Activated CD4-positive, alpha-beta T cell treated with anti-CD3 and anti-CD28 coated beads, Interleukin-2, amount 10 ng/mL, durations not matched to agents 24 days and 14 days (primary cell): ENCODE results near the gene DCPS. TPM values are rescaled to one million over a fixed set of nuclear protein-coding genes. Genes with fewer than 3 reads are reported as not detected.

Source experiments
- DNase-seq: peaks from one replicate; pipeline ENCODE4 v3.0.0; 2022
- H3K27ac Mint-ChIP-seq: one replicate; pipeline ENCODE4 v1.8.0; 2022; ENCODE audit warnings: mild to moderate bottlenecking, mixed read lengths
- H3K27me3 Mint-ChIP-seq: one replicate; pipeline ENCODE4 v1.8.0; 2022; ENCODE audit warnings: mixed read lengths
- H3K36me3 Mint-ChIP-seq: one replicate; pipeline ENCODE4 v1.8.0; 2022; ENCODE audit warnings: low read depth, mild to moderate bottlenecking, mixed read lengths
- H3K4me1 Mint-ChIP-seq: one replicate; pipeline ENCODE4 v1.8.0; 2021; ENCODE audit warnings: mixed read lengths
- H3K4me3 Mint-ChIP-seq: one replicate; pipeline ENCODE4 v1.8.0; 2022; ENCODE audit warnings: mild to moderate bottlenecking, moderate library complexity, mixed read lengths
- H3K9me3 Mint-ChIP-seq: one replicate; pipeline ENCODE4 v1.8.0; 2021; ENCODE audit warnings: mixed read lengths
- intact Hi-C: fragments of 100-400 bp; cut with micrococcal nuclease; formaldehyde crosslinking; loops from one replicate; pipeline ENCODE4 v1.15.1; 2023
- total RNA-seq: library from RNA; stranded (reverse); gene quantifications from 2 replicates; pipeline ENCODE4 v1.2.3, GENCODE V29; 2022

DCPS gene
- total RNA-seq, 1 donor from 2014 or later, result 36.0 TPM

DNA sequence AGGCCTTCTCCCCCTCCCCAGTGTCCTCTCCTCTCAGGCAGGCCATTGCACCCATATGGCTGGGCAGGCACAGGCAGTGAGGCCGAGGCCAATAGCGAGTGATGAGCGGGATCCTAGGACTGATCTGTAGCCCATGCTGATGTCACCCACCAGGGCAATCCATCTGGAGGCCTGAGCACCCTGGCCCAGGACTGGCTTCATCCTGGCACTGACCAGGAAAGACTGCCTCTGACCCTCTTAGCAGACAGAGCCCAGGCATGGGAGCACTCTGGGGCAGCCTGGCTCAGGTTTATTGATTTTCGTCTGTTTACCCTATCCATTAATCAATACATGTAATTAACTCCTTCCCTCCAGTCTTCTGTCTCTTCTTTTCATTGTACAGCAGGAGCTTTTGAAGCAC, 26.1 kb upstream of the DCPS start:
- no peak for DNase-seq
- peaks cover 18% of the 10 kb centered on the region for H3K4me1 Mint-ChIP-seq
- peaks cover 42% of the 10 kb centered on the region for H3K36me3 Mint-ChIP-seq
- H3K4me3 Mint-ChIP-seq, result no peak overlapping the region
- no peaks in the 10 kb centered on the region for H3K9me3 Mint-ChIP-seq
- intact Hi-C loops, result no loop called here
- no peak overlapping the region for H3K27ac Mint-ChIP-seq
- no peaks in the 10 kb centered on the region for H3K27me3 Mint-ChIP-seq

GRCh38 chr11:126279191-126279590, 24.7 kb upstream of the DCPS start:
- intact Hi-C loops, result no loop called here
- Mint-ChIP-seq H3K9me3 (no peaks in the 10 kb centered on the region), H3K36me3 (peaks cover 38% of the 10 kb centered on the region), H3K27me3 (no peaks in the 10 kb centered on the region), H3K27ac (no peak overlapping the region), H3K4me1 (peaks cover 24% of the 10 kb centered on the region), H3K4me3 (no peak overlapping the region)
- DNase-seq, result no peak

DNA sequence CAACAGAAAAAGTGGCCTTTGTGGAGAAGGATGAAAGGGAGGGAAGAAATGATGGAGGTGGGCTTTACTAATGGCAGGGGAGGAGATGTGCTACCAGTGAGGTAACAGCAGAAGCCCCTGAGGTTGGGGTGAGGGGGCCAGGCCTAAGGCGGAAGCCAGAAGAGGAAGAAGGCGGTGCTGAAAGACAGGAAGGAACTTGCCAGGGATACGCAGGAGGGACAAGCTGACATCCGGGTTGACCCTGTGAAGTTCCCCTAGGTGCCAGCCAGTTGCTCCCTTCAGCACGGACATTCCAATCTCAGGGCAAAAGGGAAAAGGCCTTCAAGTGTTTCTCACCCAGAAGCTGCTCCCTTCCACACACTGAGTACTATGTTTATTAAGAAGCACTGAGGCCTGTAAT, 23.3 kb upstream of the DCPS start:
- Mint-ChIP-seq H3K9me3 (no peaks in the 10 kb centered on the region), H3K36me3 (peaks cover 28% of the 10 kb centered on the region), H3K27ac (peak overlapping the region; percentile 56)

DNA sequence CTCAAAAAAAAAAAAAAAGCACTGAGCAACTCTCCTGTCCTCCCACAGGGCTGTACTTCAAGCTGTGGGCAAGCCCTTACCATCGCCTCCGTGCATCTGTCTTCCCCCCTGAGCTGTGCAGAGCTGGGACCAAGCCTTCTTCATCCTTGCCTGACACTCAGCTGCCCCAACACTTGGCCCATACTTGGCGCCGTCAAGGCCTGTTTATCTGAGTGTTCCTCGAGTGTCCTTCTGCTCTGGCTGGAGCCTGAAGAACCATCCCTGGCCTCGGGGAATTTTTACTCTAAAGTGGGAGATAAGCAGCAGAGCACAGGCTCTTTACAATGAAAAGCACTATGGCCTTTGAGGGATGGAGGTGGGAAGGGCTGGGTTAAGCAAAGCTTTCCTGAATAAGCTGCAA, 22.6 kb upstream of the DCPS start:
- intact Hi-C loops, result no loop called here
- Mint-ChIP-seq H3K4me3 (peak overlapping the region; percentile 98), H3K27ac (no peak overlapping the region), H3K36me3 (peaks cover 23% of the 10 kb centered on the region), H3K9me3 (no peaks in the 10 kb centered on the region), H3K27me3 (no peaks in the 10 kb centered on the region), H3K4me1 (peaks cover 31% of the 10 kb centered on the region)
- no peak for DNase-seq

More for the DNA sequence above, 23.3 kb upstream of the DCPS start:
- H3K4me1 Mint-ChIP-seq, result peaks cover 33% of the 10 kb centered on the region
- H3K27me3 Mint-ChIP-seq, result no peaks in the 10 kb centered on the region
- no peak overlapping the region for H3K4me3 Mint-ChIP-seq
- DNase-seq, result no peak
- intact Hi-C loops, result no loop called here

GRCh38 chr11:126281666-126282175, 22.1 kb upstream of the DCPS start:
- Mint-ChIP-seq H3K27me3 (no peaks in the 10 kb centered on the region), H3K27ac (peak overlapping the region; percentile 94), H3K4me3 (peak overlapping the region; percentile 98), H3K4me1 (peaks cover 31% of the 10 kb centered on the region), H3K36me3 (peaks cover 23% of the 10 kb centered on the region), H3K9me3 (no peaks in the 10 kb centered on the region)
- DNase-seq, result no peak
- intact Hi-C loops, result loop anchor here (2.0 kb wide), 1 partner anchor 73 kb away; the partner anchor contains the start of gene ST3GAL4

DNA sequence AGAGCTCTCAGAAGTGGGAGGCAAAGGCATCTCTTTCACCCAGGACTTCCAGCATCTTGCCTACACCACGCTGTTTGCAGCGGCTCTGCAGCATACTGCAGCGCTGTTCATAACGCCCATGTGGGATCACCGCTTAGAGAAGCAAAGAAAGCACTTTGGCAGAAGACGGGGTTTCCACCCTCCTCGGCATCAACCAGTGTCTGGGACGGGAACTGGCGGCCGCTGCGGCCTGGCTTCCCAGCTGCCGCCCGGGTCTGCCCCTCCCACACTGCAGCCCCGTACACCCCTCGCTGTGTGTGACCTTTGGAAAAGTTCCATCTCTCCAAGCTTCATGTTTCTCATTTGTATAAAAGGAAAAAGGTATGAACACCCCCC, 21.5 kb upstream of the DCPS start:
- Mint-ChIP-seq H3K27me3 (no peaks in the 10 kb centered on the region), H3K4me3 (peak overlapping the region; percentile 98), H3K36me3 (peaks cover 22% of the 10 kb centered on the region), H3K4me1 (peaks cover 31% of the 10 kb centered on the region), H3K27ac (peak overlapping the region; percentile 94), H3K9me3 (no peaks in the 10 kb centered on the region)
- peak; percentile 79 for DNase-seq
- intact Hi-C loops, result loop anchor here (2.0 kb wide), 1 partner anchor 72 kb away; the partner anchor contains the start of gene ST3GAL4

DNA sequence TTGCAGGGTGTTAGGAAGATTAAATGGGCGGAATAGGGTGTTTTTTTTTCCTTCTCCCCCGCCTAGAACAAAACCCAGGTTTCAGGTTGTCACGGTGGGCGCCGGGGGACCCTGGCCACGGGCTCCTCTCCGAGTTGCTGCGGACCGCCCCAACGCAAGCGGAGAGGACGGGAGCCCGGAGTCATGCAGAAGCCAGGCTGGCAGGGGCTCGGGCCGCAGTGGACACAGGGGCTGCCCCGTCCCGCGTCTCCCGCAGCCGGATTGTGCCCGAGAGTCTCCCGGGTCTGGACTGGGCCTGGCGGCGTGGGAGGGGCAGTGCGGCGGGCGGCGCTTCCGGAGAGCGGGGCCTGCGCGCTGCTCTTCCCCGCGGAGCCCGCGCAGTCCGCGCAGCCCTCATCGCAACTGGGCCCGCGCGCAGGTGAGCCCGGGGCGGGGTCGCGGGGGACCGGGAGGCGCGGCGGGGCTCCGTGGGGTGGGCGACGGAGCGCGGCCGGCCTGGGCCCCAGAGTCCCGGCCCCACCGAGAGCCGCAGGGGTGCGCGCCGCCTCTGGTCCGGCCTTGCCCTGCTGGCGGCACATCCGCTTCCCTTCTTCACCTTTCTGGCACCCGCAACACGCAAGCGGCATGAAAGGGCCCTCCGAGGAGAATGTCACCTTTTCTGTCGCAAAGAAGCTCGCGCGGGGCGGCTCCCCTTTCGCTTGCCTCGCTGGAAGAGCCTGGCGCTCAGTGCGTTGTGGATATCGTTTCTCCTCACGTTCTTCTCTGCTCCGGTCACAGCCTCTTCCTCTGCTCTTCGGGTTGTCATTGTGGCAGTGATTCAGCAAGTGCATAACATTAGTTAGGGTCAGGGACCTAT, 20.9 kb upstream of the DCPS start, which contains the start of gene TIRAP:
TIRAP (plus strand) TSS at position 358 of the 856 bp plus-strand sequence. CDS start 7,802 bp downstream, outside the sequence.
- no peaks in the 10 kb centered on the region for H3K9me3 Mint-ChIP-seq
- H3K4me1 Mint-ChIP-seq, result peaks cover 31% of the 10 kb centered on the region
- peak within 1 kb of the TSS; percentile 94 for H3K27ac Mint-ChIP-seq
- peak within 1 kb of the TSS; percentile 98 for H3K4me3 Mint-ChIP-seq
- intact Hi-C loops, result loop anchor here (1.0 to 2.0 kb wide), 3 partner anchors 14 to 72 kb away; partner anchors contain the start of genes DCPS, FOXRED1 and ST3GAL4
- H3K36me3 Mint-ChIP-seq, result peaks cover 17% of the 10 kb centered on the region
- peak; percentile 90 for DNase-seq
- no peaks in the 10 kb centered on the region for H3K27me3 Mint-ChIP-seq

- Mint-ChIP-seq H3K36me3 (peaks cover 16% of the 10 kb centered on the region), H3K4me3 (peak overlapping the region; percentile 72), H3K27me3 (no peaks in the 10 kb centered on the region), H3K9me3 (no peaks in the 10 kb centered on the region), H3K4me1 (peaks cover 30% of the 10 kb centered on the region), H3K27ac (peak overlapping the region; percentile 51)
- DNase-seq, result peak; percentile 79
- intact Hi-C loops, result no loop called here
These were observed 19.0 kb upstream of the DCPS start for GRCh38 chr11:126284829-126285228.

DNA sequence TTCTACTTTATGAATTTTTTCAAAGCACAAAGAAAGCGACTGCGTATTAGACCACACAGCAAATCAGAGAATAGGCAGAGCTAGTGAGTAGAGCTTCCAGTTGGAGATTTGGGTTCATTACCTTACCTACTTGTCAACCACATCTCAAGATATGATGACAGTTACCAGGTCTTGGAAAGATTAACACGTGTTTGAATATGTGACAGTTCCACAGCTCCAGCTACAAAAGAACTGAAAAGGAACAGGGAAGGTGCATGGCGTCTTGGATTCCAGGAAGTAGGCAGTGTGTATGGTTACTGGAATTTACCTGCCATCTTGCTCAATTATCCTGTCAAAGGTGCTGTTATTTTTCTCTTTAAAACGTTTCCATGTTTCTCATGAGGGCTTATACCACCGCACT, 15.6 kb upstream of the DCPS start:
- no peak overlapping the region for H3K27ac Mint-ChIP-seq
- peaks cover 23% of the 10 kb centered on the region for H3K36me3 Mint-ChIP-seq
- no peak for DNase-seq
- peaks cover 15% of the 10 kb centered on the region for H3K4me1 Mint-ChIP-seq
- no peaks in the 10 kb centered on the region for H3K27me3 Mint-ChIP-seq
- intact Hi-C loops, result no loop called here
- no peak overlapping the region for H3K4me3 Mint-ChIP-seq
- H3K9me3 Mint-ChIP-seq, result no peaks in the 10 kb centered on the region

- Mint-ChIP-seq H3K36me3 (peaks cover 31% of the 10 kb centered on the region), H3K9me3 (no peaks in the 10 kb centered on the region), H3K27ac (peak overlapping the region; percentile 29), H3K4me1 (peaks cover 9% of the 10 kb centered on the region), H3K4me3 (no peak overlapping the region), H3K27me3 (no peaks in the 10 kb centered on the region)
- intact Hi-C loops, result no loop called here
- no peak for DNase-seq
These were observed 13.0 kb upstream of the DCPS start for GRCh38 chr11:126290887-126291286.

DNA sequence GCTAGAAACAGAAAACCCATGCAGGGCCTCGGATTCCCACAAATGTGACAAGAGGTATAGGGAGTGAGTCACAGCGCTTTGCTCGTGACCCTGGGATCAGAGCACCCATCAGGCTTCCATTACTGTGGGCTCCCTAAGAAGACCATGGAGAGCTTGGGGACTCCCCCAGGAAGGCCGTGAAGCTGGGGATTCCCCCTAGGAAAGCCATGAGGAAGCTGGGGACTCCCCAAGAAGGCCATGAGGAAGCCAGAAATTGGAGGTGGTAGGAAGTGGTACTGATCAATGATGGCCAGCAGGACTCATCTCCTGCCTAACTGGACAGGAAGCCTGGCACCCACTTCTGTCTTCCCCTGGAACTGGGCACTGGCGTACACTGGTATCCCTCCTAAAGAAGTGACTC, 10.1 kb upstream of the DCPS start:
- DNase-seq, result no peak
- Mint-ChIP-seq H3K27ac (peak overlapping the region; percentile 48), H3K27me3 (no peaks in the 10 kb centered on the region), H3K4me1 (peaks cover 9% of the 10 kb centered on the region), H3K36me3 (peaks cover 32% of the 10 kb centered on the region), H3K4me3 (no peak overlapping the region), H3K9me3 (no peaks in the 10 kb centered on the region)
- intact Hi-C loops, result no loop called here

DNA sequence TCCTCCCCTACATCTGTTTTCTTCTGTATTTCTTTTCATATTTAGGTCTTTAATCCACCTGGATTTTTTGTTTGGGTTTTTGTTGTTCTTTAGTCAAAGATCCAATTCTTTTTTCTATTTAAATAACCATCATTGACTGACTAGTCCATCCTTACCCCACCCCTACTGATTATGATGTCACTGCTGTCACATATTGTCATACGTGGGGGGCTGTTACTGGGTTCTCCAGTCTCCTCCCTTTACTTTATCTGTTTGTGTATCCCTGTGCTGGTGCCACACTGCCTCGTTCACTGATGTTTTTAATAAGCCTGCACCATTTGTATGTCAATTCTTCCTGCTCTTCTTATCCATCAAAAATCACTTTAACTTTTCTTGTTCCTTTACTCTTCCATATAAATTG, 6.9 kb upstream of the DCPS start:
- Mint-ChIP-seq H3K4me1 (peaks cover 9% of the 10 kb centered on the region), H3K9me3 (no peaks in the 10 kb centered on the region)

DNA sequence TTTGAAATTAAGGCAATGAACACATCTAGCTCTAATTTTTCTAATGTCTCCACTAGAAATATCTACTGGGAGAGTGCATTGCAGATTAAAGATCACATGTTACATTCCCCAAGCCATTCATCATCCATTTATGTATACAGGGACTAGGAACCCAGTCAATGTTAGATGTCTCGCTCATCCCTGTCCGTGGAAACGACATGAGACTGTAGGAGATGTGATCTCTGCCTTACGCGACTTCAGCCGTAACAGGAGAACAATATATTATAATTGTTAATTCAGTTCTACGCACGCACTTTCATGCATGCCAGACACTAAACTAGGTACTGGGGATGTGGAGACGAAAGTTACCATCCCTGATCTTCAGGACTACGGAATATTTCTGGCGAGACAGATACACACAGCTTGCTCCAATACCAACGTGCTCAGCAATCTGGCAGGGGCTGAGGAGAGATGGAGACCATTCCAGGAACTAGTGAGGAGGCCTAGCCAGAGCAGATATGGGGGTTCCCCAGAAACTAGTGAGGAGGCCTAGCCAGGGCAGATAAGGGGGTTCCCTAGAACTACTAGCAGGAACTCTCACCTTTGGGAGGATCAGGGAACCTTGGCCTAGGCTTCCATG, 706 bp downstream of the DCPS start:
- Mint-ChIP-seq H3K27me3 (no peaks in the 10 kb centered on the region), H3K4me3 (peak overlapping the region; percentile 91), H3K4me1 (peaks cover 19% of the 10 kb centered on the region), H3K9me3 (no peaks in the 10 kb centered on the region), H3K36me3 (peaks cover 24% of the 10 kb centered on the region), H3K27ac (peak overlapping the region; percentile 97)
- intact Hi-C loops, result loop anchor here (1.0 kb wide), 5 partner anchors 21 to 712 kb away; partner anchors contain the start of genes FAM118B, FOXRED1, RPUSD4 and STT3A
- DNase-seq, result no peak

More for the DNA sequence above, 6.9 kb upstream of the DCPS start:
- H3K36me3 Mint-ChIP-seq, result peaks cover 28% of the 10 kb centered on the region
- H3K27ac Mint-ChIP-seq, result no peak overlapping the region
- H3K27me3 Mint-ChIP-seq, result no peaks in the 10 kb centered on the region
- no peak for DNase-seq
- intact Hi-C loops, result no loop called here
- no peak overlapping the region for H3K4me3 Mint-ChIP-seq

GRCh38 chr11:126305699-126306098, 1.8 kb downstream of the DCPS start:
- Mint-ChIP-seq H3K36me3 (peaks cover 29% of the 10 kb centered on the region), H3K27ac (peak overlapping the region; percentile 70), H3K27me3 (no peaks in the 10 kb centered on the region), H3K4me1 (peaks cover 22% of the 10 kb centered on the region), H3K4me3 (peak overlapping the region; percentile 76), H3K9me3 (no peaks in the 10 kb centered on the region)
- intact Hi-C loops, result no loop called here
- DNase-seq, result peak; percentile 77
